ENCODE data around the gene LAMC2.

Gene LAMC2

DNA sequence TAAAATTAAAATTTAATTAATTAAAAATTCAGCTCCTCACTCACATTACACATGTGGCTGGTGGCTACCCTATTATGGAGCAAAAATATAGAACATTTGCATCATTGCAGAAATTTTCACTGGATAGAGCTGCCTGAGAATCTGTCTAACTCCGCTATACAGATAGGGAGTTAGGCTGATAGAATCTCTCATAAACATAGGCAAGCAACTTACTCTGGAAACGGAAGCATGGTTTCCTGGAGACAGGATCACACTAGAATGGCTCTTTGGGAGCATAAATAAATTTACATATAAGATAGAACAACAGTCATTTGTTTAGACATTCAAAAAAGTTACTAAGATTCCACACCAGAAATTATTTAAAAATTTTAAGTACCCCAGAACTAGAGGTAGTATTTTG is 12.2 kb upstream of the LAMC2 start:
- no peak overlapping the region for H3K27ac ChIP-seq
- DNase-seq: no peak
- H3K27me3 ChIP-seq (ENCODE audit: insufficient read depth, low read depth, severe bottlenecking): no peaks in the 10 kb centered on the region
- TF ChIP-seq, protein P1, sequence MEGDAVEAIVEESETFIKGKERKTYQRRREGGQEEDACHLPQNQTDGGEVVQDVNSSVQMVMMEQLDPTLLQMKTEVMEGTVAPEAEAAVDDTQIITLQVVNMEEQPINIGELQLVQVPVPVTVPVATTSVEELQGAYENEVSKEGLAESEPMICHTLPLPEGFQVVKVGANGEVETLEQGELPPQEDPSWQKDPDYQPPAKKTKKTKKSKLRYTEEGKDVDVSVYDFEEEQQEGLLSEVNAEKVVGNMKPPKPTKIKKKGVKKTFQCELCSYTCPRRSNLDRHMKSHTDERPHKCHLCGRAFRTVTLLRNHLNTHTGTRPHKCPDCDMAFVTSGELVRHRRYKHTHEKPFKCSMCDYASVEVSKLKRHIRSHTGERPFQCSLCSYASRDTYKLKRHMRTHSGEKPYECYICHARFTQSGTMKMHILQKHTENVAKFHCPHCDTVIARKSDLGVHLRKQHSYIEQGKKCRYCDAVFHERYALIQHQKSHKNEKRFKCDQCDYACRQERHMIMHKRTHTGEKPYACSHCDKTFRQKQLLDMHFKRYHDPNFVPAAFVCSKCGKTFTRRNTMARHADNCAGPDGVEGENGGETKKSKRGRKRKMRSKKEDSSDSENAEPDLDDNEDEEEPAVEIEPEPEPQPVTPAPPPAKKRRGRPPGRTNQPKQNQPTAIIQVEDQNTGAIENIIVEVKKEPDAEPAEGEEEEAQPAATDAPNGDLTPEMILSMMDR (IDR thresholded peaks at IDR 0.05; ENCODE audit: low read depth, low read length): no peak
- H3K9me3 ChIP-seq (ENCODE audit: severe bottlenecking): no peaks in the 10 kb centered on the region
- no peak overlapping the region for H3K4me3 ChIP-seq (ENCODE audit: low read depth, low read length)
- H3K36me3 ChIP-seq: no peaks in the 10 kb centered on the region

DNA sequence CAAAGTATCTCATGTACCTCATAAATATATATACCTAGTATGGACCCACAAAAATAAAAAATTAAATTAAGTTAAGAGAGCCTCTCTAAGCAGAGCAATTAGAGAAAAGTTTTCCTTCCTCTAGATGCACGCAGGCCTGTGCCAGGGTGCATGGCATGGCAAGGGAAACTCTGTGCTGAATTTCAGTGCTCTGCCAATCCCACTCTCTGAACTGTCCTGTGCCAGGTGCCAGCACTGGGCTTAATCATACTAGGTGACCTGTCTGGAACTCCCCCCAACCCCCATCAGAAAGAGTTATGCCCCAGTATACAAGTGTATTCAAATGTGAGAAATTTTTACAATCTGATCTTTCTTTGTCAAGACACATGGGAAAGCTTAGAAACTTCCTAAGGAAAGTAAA is 10.4 kb upstream of the LAMC2 start:
- Histone ChIP-seq H3K36me3 (no peaks in the 10 kb centered on the region), H3K4me3 (ENCODE audit: low read depth, low read length) (no peak overlapping the region), H3K9me3 (ENCODE audit: severe bottlenecking) (no peaks in the 10 kb centered on the region), H3K27ac (no peak overlapping the region), H3K27me3 (ENCODE audit: insufficient read depth, low read depth, severe bottlenecking) (no peaks in the 10 kb centered on the region)
- no peak for DNase-seq
- TF ChIP-seq, protein P1 (IDR thresholded peaks at IDR 0.05; ENCODE audit: low read depth, low read length): no peak

DNA sequence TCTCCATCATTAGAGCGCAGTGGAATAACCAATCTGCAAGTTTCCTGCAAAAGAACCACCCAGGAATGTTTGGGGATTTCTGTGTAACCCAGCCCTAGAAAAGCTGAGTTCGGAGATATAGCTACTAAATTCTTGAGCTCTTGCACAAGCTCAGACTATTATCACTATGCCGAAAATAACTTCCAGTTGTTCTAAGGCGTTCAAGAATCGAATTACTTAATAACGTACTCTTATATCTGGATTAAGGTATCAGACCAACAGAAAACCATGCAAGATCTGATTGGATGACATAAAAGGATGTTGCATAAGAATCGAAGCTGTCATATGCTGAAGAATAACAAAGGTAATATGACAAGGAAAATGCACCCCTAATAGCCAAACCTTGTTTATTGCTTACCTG is 7.5 kb upstream of the LAMC2 start:
- Histone ChIP-seq H3K27ac (no peak overlapping the region), H3K4me3 (ENCODE audit: low read depth, low read length) (no peak overlapping the region), H3K27me3 (ENCODE audit: insufficient read depth, low read depth, severe bottlenecking) (no peaks in the 10 kb centered on the region), H3K36me3 (no peaks in the 10 kb centered on the region), H3K9me3 (ENCODE audit: severe bottlenecking) (no peaks in the 10 kb centered on the region)
- DNase-seq: no peak
- TF ChIP-seq, protein P1 (IDR thresholded peaks at IDR 0.05; ENCODE audit: low read depth, low read length): no peak

DNA sequence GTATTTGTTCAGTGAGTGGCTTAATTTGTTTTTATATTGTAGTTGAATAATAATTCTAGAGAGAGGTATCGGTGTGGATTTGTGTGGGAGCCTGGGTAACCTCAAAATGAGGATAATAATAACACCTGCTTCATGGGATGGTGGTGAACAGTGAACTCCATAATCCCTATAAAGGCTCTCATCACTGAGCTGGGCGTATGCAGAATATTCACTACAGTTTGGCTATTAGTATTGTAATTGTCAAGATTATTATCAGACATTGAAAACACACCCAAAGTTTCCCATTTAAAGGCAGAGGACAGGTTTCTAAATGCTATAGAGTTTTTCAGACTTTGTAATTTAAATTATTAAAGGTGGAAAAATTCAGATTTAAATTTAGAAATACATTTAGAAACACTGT is 7.0 kb upstream of the LAMC2 start:
- no peaks in the 10 kb centered on the region for H3K36me3 ChIP-seq
- no peaks in the 10 kb centered on the region for H3K9me3 ChIP-seq (ENCODE audit: severe bottlenecking)
- no peak overlapping the region for H3K4me3 ChIP-seq (ENCODE audit: low read depth, low read length)
- H3K27ac ChIP-seq: no peak overlapping the region
- no peaks in the 10 kb centered on the region for H3K27me3 ChIP-seq (ENCODE audit: insufficient read depth, low read depth, severe bottlenecking)
- no peak for DNase-seq
- TF ChIP-seq, protein P1 (IDR thresholded peaks at IDR 0.05; ENCODE audit: low read depth, low read length): no peak

DNA sequence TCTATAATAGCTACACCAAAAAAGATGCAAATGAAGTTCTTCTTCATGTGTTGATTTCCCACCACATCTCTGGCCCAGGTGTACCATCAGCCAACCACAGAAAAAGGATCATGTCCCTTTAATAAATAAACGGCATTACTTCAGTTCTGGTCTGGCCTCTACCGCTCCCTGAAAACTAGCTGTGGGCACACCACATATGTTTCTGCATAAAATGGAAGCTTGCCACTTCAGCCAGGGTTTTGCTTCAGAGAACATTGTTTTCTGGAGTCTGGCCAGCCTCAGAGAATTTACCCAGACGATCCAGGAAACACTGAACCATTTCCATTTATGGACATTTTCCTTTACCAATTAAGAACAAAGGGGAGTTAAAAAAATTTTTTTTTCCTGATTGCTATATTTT is 5.8 kb upstream of the LAMC2 start:
- no peak for DNase-seq

DNA sequence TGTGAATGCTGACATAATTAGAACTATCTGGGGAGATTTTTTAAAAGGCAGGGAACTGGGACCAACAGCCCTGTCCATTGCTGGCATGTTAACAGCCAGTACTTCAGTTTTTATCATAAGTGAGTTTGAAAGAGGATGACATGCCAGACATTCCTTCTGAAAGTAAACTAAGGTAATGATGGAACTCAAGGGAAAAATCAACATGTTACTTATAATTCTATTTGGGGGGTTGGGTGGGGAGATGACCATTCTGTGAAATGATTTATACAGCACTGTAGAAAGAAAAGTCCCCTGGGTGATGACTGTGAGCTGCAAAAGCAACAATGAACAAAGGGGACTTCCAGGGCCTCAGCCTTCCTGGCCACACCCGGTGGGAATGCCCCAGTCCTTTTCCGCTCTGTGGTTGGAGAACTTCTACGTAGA is 5.4 kb upstream of the LAMC2 start:
- no peak for DNase-seq
- Histone ChIP-seq H3K4me3 (ENCODE audit: low read depth, low read length) (no peak overlapping the region), H3K27ac (no peak overlapping the region), H3K9me3 (ENCODE audit: severe bottlenecking) (no peaks in the 10 kb centered on the region), H3K27me3 (ENCODE audit: insufficient read depth, low read depth, severe bottlenecking) (no peaks in the 10 kb centered on the region), H3K36me3 (no peaks in the 10 kb centered on the region)
- TF ChIP-seq, protein P1 (IDR thresholded peaks at IDR 0.05; ENCODE audit: low read depth, low read length): no peak

More for the DNA sequence above, 5.8 kb upstream of the LAMC2 start:
- Histone ChIP-seq H3K27me3 (ENCODE audit: insufficient read depth, low read depth, severe bottlenecking) (no peaks in the 10 kb centered on the region), H3K27ac (no peak overlapping the region), H3K36me3 (no peaks in the 10 kb centered on the region), H3K9me3 (ENCODE audit: severe bottlenecking) (no peaks in the 10 kb centered on the region), H3K4me3 (ENCODE audit: low read depth, low read length) (no peak overlapping the region)
- TF ChIP-seq, protein P1 (IDR thresholded peaks at IDR 0.05; ENCODE audit: low read depth, low read length): no peak

All from WERI-Rb-1 (cell line).